Measurements from ENCODE around the gene CAPN12. TPM values are rescaled to one million over a fixed set of nuclear protein-coding genes. Genes with fewer than 3 reads are reported as not detected.

CAPN12 gene
- total RNA-seq, 3 donors from 2014 or later = 0.16 to 9.2 (median 4.1) TPM

DNA sequence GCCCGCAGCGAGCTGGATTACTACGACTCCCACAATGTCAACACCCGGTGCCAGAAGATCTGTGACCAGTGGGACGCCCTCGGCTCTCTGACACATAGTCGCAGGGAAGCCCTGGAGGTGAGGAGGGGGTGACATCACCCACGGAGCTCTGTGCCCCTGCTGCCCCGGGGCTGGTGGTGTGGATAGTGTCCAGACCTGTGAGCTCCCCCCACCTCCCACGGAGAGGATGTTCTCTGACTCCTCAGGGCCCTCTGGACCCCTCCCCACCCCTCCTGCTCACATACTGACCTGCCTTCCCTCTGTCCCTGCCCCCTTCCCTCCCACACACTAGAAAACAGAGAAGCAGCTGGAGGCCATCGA, 20.7 kb downstream of the CAPN12 start:
- no peaks in the 10 kb centered on the region for H3K9me3 ChIP-seq
- TF ChIP-seq POLR2AphosphoS5 (IDR thresholded peaks at IDR 0.05) (no peak), POLR2A (IDR thresholded peaks at IDR 0.05) (no peak)
- TF ChIP-seq, protein P1, sequence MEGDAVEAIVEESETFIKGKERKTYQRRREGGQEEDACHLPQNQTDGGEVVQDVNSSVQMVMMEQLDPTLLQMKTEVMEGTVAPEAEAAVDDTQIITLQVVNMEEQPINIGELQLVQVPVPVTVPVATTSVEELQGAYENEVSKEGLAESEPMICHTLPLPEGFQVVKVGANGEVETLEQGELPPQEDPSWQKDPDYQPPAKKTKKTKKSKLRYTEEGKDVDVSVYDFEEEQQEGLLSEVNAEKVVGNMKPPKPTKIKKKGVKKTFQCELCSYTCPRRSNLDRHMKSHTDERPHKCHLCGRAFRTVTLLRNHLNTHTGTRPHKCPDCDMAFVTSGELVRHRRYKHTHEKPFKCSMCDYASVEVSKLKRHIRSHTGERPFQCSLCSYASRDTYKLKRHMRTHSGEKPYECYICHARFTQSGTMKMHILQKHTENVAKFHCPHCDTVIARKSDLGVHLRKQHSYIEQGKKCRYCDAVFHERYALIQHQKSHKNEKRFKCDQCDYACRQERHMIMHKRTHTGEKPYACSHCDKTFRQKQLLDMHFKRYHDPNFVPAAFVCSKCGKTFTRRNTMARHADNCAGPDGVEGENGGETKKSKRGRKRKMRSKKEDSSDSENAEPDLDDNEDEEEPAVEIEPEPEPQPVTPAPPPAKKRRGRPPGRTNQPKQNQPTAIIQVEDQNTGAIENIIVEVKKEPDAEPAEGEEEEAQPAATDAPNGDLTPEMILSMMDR (IDR thresholded peaks at IDR 0.05) = no peak
- DNase-seq (ENCODE audit: low spot score in 2 of 2) = no peak
- H3K4me3 ChIP-seq = no peak overlapping the region
- no peaks in the 10 kb centered on the region for H3K27me3 ChIP-seq
- H3K4me1 ChIP-seq = peaks cover 12 to 24% of the 10 kb centered on the region in 2 donors
- H3K36me3 ChIP-seq = no peaks in the 10 kb centered on the region
- H3K27ac ChIP-seq = peak overlapping the region; percentile 82 to 92
- intact Hi-C loops (cut with DNase I; ENCODE audit: low total_unique reads) = no loop called here

DNA sequence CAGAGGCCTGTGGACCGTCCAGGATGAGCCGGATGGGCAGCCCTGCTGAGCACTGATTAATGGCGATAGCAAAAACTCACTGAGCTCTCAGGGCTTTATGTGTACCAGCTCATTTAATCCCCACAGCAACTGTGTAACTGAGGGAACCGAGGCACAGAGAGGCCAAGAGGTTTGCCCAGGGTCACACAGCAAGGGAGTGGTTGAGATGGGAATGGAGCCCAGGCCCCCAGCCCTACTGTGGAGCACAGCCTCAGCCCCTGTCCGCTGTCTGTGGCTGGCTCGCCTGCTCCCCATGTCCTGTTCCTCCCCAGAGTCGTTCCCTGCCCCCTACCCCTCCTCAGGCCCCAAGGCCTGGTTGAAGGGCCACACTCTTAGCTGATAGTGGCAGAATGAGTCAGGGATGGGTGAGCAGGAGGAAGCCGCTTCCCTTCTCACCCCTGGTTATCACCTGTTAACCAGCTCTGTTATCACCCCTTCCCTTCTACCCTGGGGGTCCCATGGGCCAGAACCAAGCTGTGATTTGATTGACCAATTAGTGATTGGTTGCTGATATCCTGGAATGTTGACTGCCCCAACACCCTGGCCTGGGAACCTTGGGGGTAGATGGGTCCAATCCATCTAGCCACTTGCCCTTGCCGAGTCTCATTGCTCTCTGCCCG, 21.2 kb downstream of the CAPN12 start:
- TF ChIP-seq POLR2A (IDR thresholded peaks at IDR 0.05) = no peak
- TF ChIP-seq POLR2AphosphoS5 (IDR thresholded peaks at IDR 0.05) = no peak
- TF ChIP-seq, protein P1 (IDR thresholded peaks at IDR 0.05) = no peak
- DNase-seq (ENCODE audit: low spot score in 2 of 2) = no peak
- H3K4me1 ChIP-seq = peaks cover 12 to 24% of the 10 kb centered on the region in 2 donors
- peak overlapping the region; percentile 82 to 92 for H3K27ac ChIP-seq
- H3K27me3 ChIP-seq = no peaks in the 10 kb centered on the region
- intact Hi-C loops (cut with DNase I; ENCODE audit: low total_unique reads) = no loop called here
- H3K36me3 ChIP-seq = no peaks in the 10 kb centered on the region
- no peaks in the 10 kb centered on the region for H3K9me3 ChIP-seq
- no peak overlapping the region for H3K4me3 ChIP-seq

DNA sequence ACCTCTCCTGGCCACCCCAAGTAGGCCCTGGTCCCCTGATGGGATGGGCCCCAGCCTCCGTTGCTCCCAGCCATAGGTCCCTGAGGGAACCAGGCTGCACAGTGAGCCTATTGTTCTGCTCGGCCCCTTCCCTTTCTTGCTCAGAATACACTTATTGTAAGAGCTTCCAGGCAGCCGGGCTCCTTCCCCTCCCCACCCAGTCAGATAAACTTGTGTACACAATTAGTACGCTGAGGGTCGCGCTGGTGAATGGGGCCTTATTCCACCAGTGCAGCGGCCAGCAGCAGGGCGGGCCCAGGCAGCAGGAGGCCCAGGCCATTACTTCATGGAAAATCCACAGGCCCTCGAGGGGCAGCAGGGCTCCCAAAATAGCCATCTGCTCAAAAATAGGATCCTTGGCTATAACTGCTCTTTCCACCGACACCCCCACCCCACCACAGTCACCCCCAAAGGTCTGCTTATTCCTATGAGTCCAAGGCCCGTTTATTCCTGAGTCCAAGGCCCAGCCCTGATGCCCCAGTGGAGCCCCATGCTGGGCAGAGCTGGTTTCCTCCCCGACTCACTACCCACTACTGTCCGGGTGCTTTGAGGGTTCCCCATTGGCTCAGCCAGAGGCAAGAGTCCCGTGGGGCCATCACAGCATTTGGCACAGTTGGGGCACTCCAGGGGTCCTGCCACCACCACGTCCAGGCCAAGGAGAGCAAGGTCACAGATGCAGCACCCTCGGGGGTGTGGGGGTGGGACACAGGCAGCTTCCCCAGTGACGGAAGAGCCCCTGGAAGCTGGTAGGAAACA, 22.1 kb downstream of the CAPN12 start:
- intact Hi-C loops (cut with DNase I; ENCODE audit: low total_unique reads) = no loop called here
- H3K27me3 ChIP-seq = no peaks in the 10 kb centered on the region
- H3K36me3 ChIP-seq = peaks cover 9% of the 10 kb centered on the region
- H3K4me3 ChIP-seq = no peak overlapping the region
- peaks cover 12 to 24% of the 10 kb centered on the region in 2 donors for H3K4me1 ChIP-seq
- peak overlapping the region; percentile 82 to 92 for H3K27ac ChIP-seq
- DNase-seq (ENCODE audit: low spot score in 2 of 2) = no peak
- no peaks in the 10 kb centered on the region for H3K9me3 ChIP-seq
- TF ChIP-seq POLR2AphosphoS5 (IDR thresholded peaks at IDR 0.05) = no peak
- TF ChIP-seq POLR2A (IDR thresholded peaks at IDR 0.05) = no peak
- TF ChIP-seq, protein P1 (IDR thresholded peaks at IDR 0.05) = no peak

DNA sequence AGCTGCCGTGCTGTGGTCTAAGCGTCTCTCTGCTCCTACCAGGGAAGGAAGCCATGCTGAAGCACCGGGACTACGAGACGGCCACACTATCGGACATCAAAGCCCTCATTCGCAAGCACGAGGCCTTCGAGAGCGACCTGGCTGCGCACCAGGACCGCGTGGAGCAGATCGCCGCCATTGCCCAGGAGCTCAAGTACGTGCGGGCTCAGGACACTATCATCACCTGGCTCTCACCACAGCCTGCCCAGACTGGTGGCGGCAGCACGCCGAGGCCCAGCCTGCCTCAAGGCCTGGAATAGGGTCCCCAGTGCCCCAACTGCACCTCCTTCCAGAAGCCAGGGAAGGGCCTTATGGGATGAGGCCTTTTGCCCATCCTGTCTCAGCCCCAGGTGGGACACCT, 22.8 kb downstream of the CAPN12 start:
- intact Hi-C loops (cut with DNase I; ENCODE audit: low total_unique reads) = no loop called here
- H3K27ac ChIP-seq = peak overlapping the region; percentile 82 to 92
- H3K36me3 ChIP-seq = peaks cover 10% of the 10 kb centered on the region

More for the DNA sequence above, 22.8 kb downstream of the CAPN12 start:
- Histone ChIP-seq H3K27me3 (no peaks in the 10 kb centered on the region), H3K4me1 (peaks cover 12 to 24% of the 10 kb centered on the region in 2 donors), H3K9me3 (no peaks in the 10 kb centered on the region), H3K4me3 (no peak overlapping the region)
- TF ChIP-seq POLR2A (IDR thresholded peaks at IDR 0.05) = no peak
- no peak for TF ChIP-seq POLR2AphosphoS5 (IDR thresholded peaks at IDR 0.05)
- TF ChIP-seq, protein P1 (IDR thresholded peaks at IDR 0.05) = no peak
- no peak for DNase-seq (ENCODE audit: low spot score in 2 of 2)
